Measurements from ENCODE around the gene CATSPERD. TPM values are rescaled to one million over a fixed set of nuclear protein-coding genes. Genes with fewer than 3 reads are reported as not detected.
A peak's percentile ranks its signal among the peaks of the same experiment; 100 is the strongest.

Gene CATSPERD
- total and polyA plus RNA-seq, 8 donors = 0.31 to 2.7 (median 1.2) TPM; not detected in 2

DNA sequence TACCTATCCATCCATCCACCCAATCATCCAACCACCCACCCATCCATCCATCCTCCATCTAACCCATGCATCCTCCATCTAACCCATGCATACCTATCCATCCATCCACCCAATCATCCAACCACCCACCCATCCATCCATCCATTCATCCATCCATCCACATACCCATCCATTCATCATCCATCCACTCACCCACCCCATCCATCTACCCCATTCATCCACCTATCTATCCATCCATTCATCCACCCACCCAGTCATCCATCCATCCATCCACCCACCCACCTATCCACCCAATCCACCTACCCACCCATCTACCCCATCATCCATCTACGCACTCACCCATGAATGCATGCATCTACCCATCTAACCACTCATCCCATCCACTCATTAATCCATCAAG, 46.7 kb upstream of the CATSPERD start:
- DNase-seq (no peak), ATAC-seq (no peak)
- intact Hi-C loops (cut with DNase I) = no loop called here
- Histone ChIP-seq H3K36me3 (peaks cover 0 to 56% of the 10 kb centered on the region in 2 donors), H3K4me1 (peaks cover 0 to under 1% of the 10 kb centered on the region in 2 donors), H3K27me3 (no peaks in the 10 kb centered on the region), H3K9me3 (no peaks in the 10 kb centered on the region), H3K27ac (no peak overlapping the region), H3K4me3 (no peak overlapping the region)
- no peak for TF ChIP-seq CTCF (IDR thresholded peaks at IDR 0.05)

DNA sequence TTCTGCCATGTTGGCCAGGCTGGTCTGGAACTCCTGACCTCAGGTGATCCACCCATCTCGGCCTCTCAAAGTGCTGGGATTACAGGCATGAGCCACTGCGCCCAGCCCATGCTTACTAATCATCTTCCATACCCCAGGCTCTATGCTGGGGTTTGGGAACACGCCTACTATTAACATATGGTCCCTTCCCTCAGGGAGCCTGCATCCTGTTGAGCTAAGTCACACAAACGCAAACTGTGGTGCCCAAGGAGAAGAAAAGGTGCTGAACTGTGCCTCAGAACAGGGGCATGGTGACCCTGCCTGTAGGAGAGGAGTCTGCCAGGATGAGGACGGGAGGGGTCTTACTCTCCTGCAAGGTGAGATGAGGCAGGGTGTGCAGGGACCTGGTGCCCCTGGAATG, 45.7 kb upstream of the CATSPERD start:
- Histone ChIP-seq H3K9me3 (no peaks in the 10 kb centered on the region), H3K4me1 (peaks cover 6 to 10% of the 10 kb centered on the region in 2 donors), H3K36me3 (peaks cover 0 to 46% of the 10 kb centered on the region in 2 donors), H3K4me3 (no peak overlapping the region), H3K27me3 (no peaks in the 10 kb centered on the region), H3K27ac (no peak overlapping the region)
- TF ChIP-seq CTCF (IDR thresholded peaks at IDR 0.05) = no peak
- ATAC-seq (no peak), DNase-seq (no peak)
- intact Hi-C loops (cut with DNase I) = no loop called here

DNA sequence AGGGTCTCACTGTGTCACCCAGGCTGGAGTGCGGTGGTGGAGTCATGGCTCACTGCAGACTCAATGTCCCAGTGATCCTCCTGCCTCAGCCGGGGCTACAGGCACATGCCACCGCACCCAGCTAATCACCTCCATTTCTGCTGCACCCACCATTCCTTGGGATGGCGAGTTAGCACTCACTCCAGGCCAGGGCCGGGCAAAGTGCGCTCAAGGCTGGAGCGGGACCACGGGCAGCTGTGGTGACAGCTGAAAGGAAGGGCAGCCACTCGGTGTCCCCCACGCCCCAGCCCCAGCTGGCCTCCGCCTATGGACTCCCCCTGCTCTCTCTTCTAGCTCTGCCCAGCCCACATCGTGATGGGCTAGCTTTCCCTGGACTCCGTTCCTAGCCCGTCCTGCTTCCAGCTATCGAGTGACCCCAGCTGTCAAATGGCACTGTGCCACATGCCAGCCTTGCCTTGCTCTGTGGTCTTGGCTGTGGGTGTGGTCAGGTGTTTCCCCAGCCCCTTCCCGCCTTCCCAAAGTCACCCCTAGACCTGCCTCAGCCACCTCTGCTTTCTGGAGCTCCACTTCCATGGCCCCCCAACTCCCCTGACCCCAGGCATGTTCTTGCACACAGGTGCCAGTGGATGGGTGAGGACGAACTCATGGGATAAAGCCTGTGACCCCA, 44.2 kb upstream of the CATSPERD start:
- Histone ChIP-seq H3K4me3 (no peak overlapping the region), H3K4me1 (peaks cover 6 to 16% of the 10 kb centered on the region in 2 donors), H3K27ac (no peak overlapping the region), H3K27me3 (no peaks in the 10 kb centered on the region), H3K9me3 (no peaks in the 10 kb centered on the region), H3K36me3 (peaks cover 0 to 31% of the 10 kb centered on the region in 2 donors)
- DNase-seq (peak in 1 of 4 donors; percentile 79), ATAC-seq (no peak)
- intact Hi-C loops (cut with DNase I) = no loop called here
- TF ChIP-seq CTCF (IDR thresholded peaks at IDR 0.05) = no peak

DNA sequence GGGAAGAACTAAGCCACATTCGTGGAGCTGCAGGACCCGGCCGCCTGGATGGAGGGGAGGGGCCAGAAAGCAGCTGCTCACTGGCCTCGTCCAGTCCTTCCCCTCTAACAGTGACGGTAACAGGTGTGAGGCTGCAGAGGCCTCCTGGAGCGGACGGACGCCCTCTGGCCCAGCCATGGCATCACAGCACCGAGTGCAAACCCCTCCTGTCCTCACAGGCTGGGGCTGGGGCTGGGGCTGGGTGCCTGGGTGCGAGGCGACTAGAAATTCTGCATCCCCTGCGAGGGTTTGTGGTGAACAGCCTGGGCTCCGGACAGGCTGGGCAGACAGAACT, 43.7 kb upstream of the CATSPERD start:
- DNase-seq (peak in 1 of 4 donors; percentile 57), ATAC-seq (no peak)
- no peak overlapping the region for H3K4me3 ChIP-seq
- no peak overlapping the region for H3K27ac ChIP-seq
- no peaks in the 10 kb centered on the region for H3K9me3 ChIP-seq
- H3K4me1 ChIP-seq = peaks cover 6 to 17% of the 10 kb centered on the region in 2 donors
- intact Hi-C loops (cut with DNase I) = no loop called here
- no peaks in the 10 kb centered on the region for H3K27me3 ChIP-seq
- peaks cover 0 to 26% of the 10 kb centered on the region in 2 donors for H3K36me3 ChIP-seq
- TF ChIP-seq CTCF (IDR thresholded peaks at IDR 0.05) = no peak

- H3K4me1 ChIP-seq = peaks cover 6 to 17% of the 10 kb centered on the region in 2 donors
- H3K4me3 ChIP-seq = no peak overlapping the region
- ATAC-seq (no peak), DNase-seq (peak in 1 of 4 donors; percentile 63)
- no peak for TF ChIP-seq CTCF (IDR thresholded peaks at IDR 0.05)
- peaks cover 0 to 22% of the 10 kb centered on the region in 2 donors for H3K36me3 ChIP-seq
- intact Hi-C loops (cut with DNase I) = no loop called here
- H3K9me3 ChIP-seq = no peaks in the 10 kb centered on the region
- no peak overlapping the region for H3K27ac ChIP-seq
- H3K27me3 ChIP-seq = no peaks in the 10 kb centered on the region
Observed at GRCh38 chr19:5677136-5677535, 43.3 kb upstream of the CATSPERD start.

All from left lung (tissue), 10 donors.